ENCODE results near the gene TSPAN9.

Gene TSPAN9

DNA sequence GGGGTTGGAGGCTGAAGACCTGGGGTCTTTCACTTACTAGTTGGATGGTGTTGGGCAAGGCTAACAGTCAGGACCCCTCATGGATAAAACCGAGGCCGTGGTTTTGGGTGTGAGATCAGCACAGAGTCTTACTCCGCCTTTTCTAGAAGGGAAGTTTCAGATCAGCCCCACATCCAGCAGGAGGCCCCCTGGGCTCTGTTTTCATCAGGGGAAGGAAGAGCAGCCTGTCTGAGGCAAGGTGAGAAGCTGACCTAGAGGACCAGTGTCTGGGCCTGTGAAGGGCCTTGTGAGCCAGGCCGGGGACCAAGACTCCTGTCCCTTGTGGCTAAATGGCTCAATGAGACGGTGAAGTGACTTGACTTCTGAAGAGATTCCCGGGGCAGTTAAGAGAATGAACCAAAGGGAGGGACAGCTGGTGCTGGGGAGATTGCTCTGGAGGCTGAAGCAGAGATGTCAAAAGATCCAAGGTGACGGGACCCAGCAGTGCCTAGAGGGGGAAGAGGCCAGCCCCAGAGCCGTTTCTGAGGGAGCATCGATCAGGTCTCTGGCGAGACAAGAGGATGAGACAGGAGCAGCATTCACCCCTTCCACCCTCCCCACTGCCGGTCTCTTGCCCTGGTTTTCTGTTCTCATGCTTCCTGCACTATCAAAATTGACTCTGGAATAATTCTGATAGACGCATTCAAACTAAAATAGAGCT, 40.1 kb upstream of the TSPAN9 start:
- no peaks in the 10 kb centered on the region for H3K27me3 ChIP-seq (ENCODE audit: control insufficient read depth, low read length)
- H3K79me2 ChIP-seq (ENCODE audit: control insufficient read depth, low read length), result no peaks in the 10 kb centered on the region
- H3F3A ChIP-seq (ENCODE audit: control insufficient read depth, insufficient read depth), result no peaks in the 10 kb centered on the region
- no peak overlapping the region for H3K4me2 ChIP-seq (ENCODE audit: low read length)
- H3K4me3 ChIP-seq (ENCODE audit: low read length), result no peak overlapping the region
- no peaks in the 10 kb centered on the region for H3K9me2 ChIP-seq (replicated peaks; ENCODE audit: control insufficient read depth, low read length)
- H3K9me3 ChIP-seq (ENCODE audit: control insufficient read depth, insufficient read depth, low read length), result no peaks in the 10 kb centered on the region
- TF ChIP-seq, protein P1, sequence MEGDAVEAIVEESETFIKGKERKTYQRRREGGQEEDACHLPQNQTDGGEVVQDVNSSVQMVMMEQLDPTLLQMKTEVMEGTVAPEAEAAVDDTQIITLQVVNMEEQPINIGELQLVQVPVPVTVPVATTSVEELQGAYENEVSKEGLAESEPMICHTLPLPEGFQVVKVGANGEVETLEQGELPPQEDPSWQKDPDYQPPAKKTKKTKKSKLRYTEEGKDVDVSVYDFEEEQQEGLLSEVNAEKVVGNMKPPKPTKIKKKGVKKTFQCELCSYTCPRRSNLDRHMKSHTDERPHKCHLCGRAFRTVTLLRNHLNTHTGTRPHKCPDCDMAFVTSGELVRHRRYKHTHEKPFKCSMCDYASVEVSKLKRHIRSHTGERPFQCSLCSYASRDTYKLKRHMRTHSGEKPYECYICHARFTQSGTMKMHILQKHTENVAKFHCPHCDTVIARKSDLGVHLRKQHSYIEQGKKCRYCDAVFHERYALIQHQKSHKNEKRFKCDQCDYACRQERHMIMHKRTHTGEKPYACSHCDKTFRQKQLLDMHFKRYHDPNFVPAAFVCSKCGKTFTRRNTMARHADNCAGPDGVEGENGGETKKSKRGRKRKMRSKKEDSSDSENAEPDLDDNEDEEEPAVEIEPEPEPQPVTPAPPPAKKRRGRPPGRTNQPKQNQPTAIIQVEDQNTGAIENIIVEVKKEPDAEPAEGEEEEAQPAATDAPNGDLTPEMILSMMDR (IDR thresholded peaks at IDR 0.05; ENCODE audit: low read depth, low read length, poor library complexity, severe bottlenecking), result no peak
- no peak for TF ChIP-seq EZH2phosphoT487 (IDR thresholded peaks at IDR 0.05; ENCODE audit: borderline replicate concordance, low read length)
- no peaks in the 10 kb centered on the region for H4K20me1 ChIP-seq (ENCODE audit: control insufficient read depth, insufficient read depth, low read depth, low read length)
- no peak overlapping the region for H3K27ac ChIP-seq (ENCODE audit: low read depth, low read length)
- H3K36me3 ChIP-seq (ENCODE audit: control insufficient read depth, low read length), result no peaks in the 10 kb centered on the region; the same call in 1 of the 2 replicates
- H3K4me1 ChIP-seq (ENCODE audit: control insufficient read depth, low read length), result peaks cover 5% of the 10 kb centered on the region

DNA sequence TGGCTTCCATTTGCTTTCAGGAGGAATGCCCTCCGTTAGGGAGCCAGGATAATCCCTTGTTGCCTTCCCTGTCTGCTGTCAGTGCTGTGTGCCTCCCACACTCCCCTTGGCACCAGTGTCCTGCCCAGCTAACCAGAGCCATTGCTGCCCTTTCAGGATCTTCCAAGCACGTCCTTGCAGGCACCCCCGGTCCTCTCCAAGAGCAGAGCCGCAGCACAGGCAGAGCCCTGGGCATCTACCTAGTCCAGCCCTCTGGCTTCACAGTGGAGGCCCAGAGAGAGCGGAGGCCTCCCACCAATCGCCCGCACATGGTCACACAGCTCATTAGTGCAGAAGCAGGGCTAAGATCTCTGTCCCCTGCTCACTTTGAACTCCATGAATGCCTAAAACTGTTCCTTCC, 39.0 kb upstream of the TSPAN9 start:
- H3K4me2 ChIP-seq (ENCODE audit: low read length), result no peak overlapping the region
- TF ChIP-seq, protein P1 (IDR thresholded peaks at IDR 0.05; ENCODE audit: low read depth, low read length, poor library complexity, severe bottlenecking), result no peak
- TF ChIP-seq EZH2phosphoT487 (IDR thresholded peaks at IDR 0.05; ENCODE audit: borderline replicate concordance, low read length), result no peak
- H3K4me3 ChIP-seq (ENCODE audit: low read length), result no peak overlapping the region
- no peak overlapping the region for H3K27ac ChIP-seq (ENCODE audit: low read depth, low read length)
- H4K20me1 ChIP-seq (ENCODE audit: control insufficient read depth, insufficient read depth, low read depth, low read length), result no peaks in the 10 kb centered on the region
- H3K27me3 ChIP-seq (ENCODE audit: control insufficient read depth, low read length), result no peaks in the 10 kb centered on the region
- peaks cover 16% of the 10 kb centered on the region for H3K4me1 ChIP-seq (ENCODE audit: control insufficient read depth, low read length)
- H3K79me2 ChIP-seq (ENCODE audit: control insufficient read depth, low read length), result no peaks in the 10 kb centered on the region
- H3K9me3 ChIP-seq (ENCODE audit: control insufficient read depth, insufficient read depth, low read length), result no peaks in the 10 kb centered on the region
- no peaks in the 10 kb centered on the region for H3F3A ChIP-seq (ENCODE audit: control insufficient read depth, insufficient read depth)
- no peaks in the 10 kb centered on the region for H3K9me2 ChIP-seq (replicated peaks; ENCODE audit: control insufficient read depth, low read length)
- no peaks in the 10 kb centered on the region; the same call in 1 of the 2 replicates for H3K36me3 ChIP-seq (ENCODE audit: control insufficient read depth, low read length)

DNA sequence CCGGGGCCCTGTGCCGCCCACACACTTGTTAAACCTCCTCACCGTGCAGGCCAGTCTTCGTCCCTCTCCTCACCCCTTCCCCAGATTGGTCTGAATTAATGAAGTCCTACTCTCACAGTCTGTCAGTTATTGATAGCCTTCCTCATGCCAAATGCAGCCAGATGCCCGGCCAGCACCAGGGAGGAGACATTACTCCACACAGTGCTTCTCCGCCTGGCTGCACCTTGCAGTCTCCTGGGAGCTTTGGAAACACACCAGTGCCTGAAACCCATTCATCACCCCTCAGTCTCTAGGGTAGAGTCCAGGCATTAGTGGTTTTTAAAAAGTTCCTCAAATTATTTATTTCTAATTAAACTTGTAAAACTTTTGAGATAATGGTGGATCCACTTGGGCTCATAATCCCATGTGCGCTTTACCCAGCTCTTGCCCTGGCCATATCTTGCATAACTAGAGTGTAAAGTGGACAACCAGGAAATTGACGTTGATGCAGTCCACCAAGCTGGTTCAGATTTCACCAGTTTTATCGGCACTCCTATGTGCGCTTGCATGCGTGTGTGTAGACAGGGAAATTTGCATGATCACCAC, 38.2 kb upstream of the TSPAN9 start:
- Histone ChIP-seq H3K9me2 (replicated peaks; ENCODE audit: control insufficient read depth, low read length) (no peaks in the 10 kb centered on the region), H3K4me2 (ENCODE audit: low read length) (no peak overlapping the region), H4K20me1 (ENCODE audit: control insufficient read depth, insufficient read depth, low read depth, low read length) (no peaks in the 10 kb centered on the region), H3K27ac (ENCODE audit: low read depth, low read length) (no peak overlapping the region), H3K79me2 (ENCODE audit: control insufficient read depth, low read length) (no peaks in the 10 kb centered on the region), H3F3A (ENCODE audit: control insufficient read depth, insufficient read depth) (no peaks in the 10 kb centered on the region), H3K27me3 (ENCODE audit: control insufficient read depth, low read length) (no peaks in the 10 kb centered on the region), H3K4me1 (ENCODE audit: control insufficient read depth, low read length) (peaks cover 16% of the 10 kb centered on the region), H3K9me3 (ENCODE audit: control insufficient read depth, insufficient read depth, low read length) (no peaks in the 10 kb centered on the region), H3K36me3 (ENCODE audit: control insufficient read depth, low read length) (no peaks in the 10 kb centered on the region; the same call in 1 of the 2 replicates), H3K4me3 (ENCODE audit: low read length) (no peak overlapping the region)
- no peak for TF ChIP-seq EZH2phosphoT487 (IDR thresholded peaks at IDR 0.05; ENCODE audit: borderline replicate concordance, low read length)
- TF ChIP-seq, protein P1 (IDR thresholded peaks at IDR 0.05; ENCODE audit: low read depth, low read length, poor library complexity, severe bottlenecking), result no peak

Measured in DOHH2 (cell line).